NB4 (cell line): Measurements from ENCODE around the gene FBXO9.

ENCODE experiments used
- CTCF ChIP-seq: IDR thresholded peaks from one replicate; pipeline ENCODE4 v1.5.1; 2012; ENCODE audit warnings: low read depth, low read length
- MYC ChIP-seq: IDR thresholded peaks from 2 replicates; pipeline ENCODE4 v1.6.1; 2011; ENCODE audit warnings: low read depth, low read length
- POLR2A ChIP-seq: IDR thresholded peaks from 2 replicates; pipeline ENCODE4 v1.6.1; 2011; ENCODE audit warnings: mild to moderate bottlenecking; ENCODE audit not compliant: insufficient read length; ENCODE audit errors: extremely low read depth
- TF ChIP-seq, protein P1 (sequence below): IDR thresholded peaks from 2 replicates; pipeline ENCODE4 v1.6.1; 2011; ENCODE audit warnings: low read depth, low read length

DNA sequence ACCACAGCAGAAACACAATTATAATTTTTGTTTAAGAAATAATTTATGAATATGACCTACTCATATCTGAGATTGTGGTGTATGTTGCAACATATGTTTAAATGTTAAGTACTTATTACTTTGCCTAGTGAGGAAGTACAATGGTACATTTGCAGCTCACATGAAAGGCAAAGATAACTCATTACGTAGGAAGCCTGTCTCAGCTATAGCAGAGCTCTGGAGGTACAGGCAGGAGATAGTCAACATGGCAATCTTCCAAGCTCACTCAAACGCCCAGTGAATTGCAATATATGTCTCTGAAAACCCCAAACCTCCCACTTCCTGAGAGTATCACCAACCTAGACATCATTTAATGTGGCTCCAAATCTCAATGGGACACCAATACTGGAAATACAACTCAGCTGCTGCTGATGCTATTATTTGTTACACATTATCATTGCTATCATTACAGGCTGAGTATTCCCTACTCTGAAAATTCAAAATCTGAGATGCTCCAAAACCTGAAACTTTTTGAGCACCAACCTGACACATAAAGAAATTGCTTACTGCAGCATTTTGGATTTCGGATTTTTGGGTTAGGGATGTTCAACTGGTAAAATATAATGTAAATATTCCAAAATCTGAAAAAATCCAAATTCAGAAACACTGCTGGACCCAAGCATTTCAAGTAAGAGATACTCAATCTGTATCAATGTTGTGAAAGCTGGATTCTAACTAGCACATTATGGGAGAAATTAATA is 45.0 kb upstream of the FBXO9 start:
- no peak for TF ChIP-seq CTCF
- no peak for TF ChIP-seq MYC
- TF ChIP-seq POLR2A, result no peak
- TF ChIP-seq, protein P1, sequence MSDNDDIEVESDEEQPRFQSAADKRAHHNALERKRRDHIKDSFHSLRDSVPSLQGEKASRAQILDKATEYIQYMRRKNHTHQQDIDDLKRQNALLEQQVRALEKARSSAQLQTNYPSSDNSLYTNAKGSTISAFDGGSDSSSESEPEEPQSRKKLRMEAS, result no peak
